CD4-positive, alpha-beta memory T cell (primary cell): ENCODE data around the gene RNF167. TPM values are rescaled to one million over a fixed set of nuclear protein-coding genes. Genes with fewer than 3 reads are reported as not detected.

Experiments
- CTCF ChIA-PET: fragments of 350-600 bp; sonication (Branson Sonifier 250); formaldehyde crosslinking; loops from one replicate; lab custom pipeline; 2021; ENCODE audit warnings: inconsistent platforms; ENCODE audit not compliant: partially characterized antibody; lab: Charles Lee
- POLR2A ChIA-PET: fragments of 350-600 bp; sonication (Branson Sonifier 250); formaldehyde crosslinking; loops from one replicate; lab custom pipeline; 2021; ENCODE audit not compliant: partially characterized antibody; lab: Charles Lee
- DNase-seq, 5 donors: peaks; one replicate each; pipeline versions ENCODE4 v3.0.0 to v3.0.0-alpha.2; 2020 to 2022; ENCODE audit warnings: mixed read lengths in 1 of 5
- H3K27ac ChIP-seq: one replicate; pipeline ENCODE4 v1.7.0; 2013; ENCODE audit warnings: low read depth, low read length
- H3K27me3 ChIP-seq: 2 replicates; pipeline ENCODE4 v1.7.0; 2013; ENCODE audit warnings: mild to moderate bottlenecking, low read length, moderate library complexity; ENCODE audit not compliant: insufficient read depth
- H3K36me3 ChIP-seq: 2 replicates; pipeline ENCODE4 v1.7.0; 2013; ENCODE audit warnings: mild to moderate bottlenecking, low read length, moderate library complexity; ENCODE audit not compliant: insufficient read depth
- H3K4me1 ChIP-seq: 2 replicates; pipeline ENCODE4 v1.7.0; 2013; ENCODE audit warnings: mild to moderate bottlenecking, low read length, moderate library complexity; ENCODE audit not compliant: insufficient read depth
- H3K4me3 ChIP-seq, 2 donors: one replicate each; pipeline ENCODE4 v1.7.0; 2013; ENCODE audit warnings: low read length in 2 of 2, mild to moderate bottlenecking in 1 of 2
- H3K9me3 ChIP-seq, 2 donors: one replicate each; pipeline ENCODE4 v1.7.0; 2013; ENCODE audit warnings: low read length in 2 of 2, control low read depth in 1 of 2; ENCODE audit not compliant: control insufficient read depth in 1 of 2
- H3K27ac Mint-ChIP-seq, 7 donors: one replicate each; pipeline ENCODE4 v1.8.0; 2020 to 2021; ENCODE audit warnings: mixed read lengths in 7 of 7, mild to moderate bottlenecking in 6 of 7, inconsistent platforms in 3 of 7, moderate library complexity in 3 of 7
- H3K27me3 Mint-ChIP-seq, 2 donors: one replicate each; pipeline ENCODE4 v1.8.0; 2020 to 2021; ENCODE audit warnings: mixed read lengths in 2 of 2
- H3K36me3 Mint-ChIP-seq, 2 donors: one replicate each; pipeline ENCODE4 v1.8.0; 2020 to 2021; ENCODE audit warnings: mixed read lengths in 2 of 2, inconsistent platforms in 1 of 2, mild to moderate bottlenecking in 1 of 2
- H3K4me1 Mint-ChIP-seq, 4 donors: one replicate each; pipeline ENCODE4 v1.8.0; 2020 to 2021; ENCODE audit warnings: mixed read lengths in 4 of 4, mild to moderate bottlenecking in 1 of 4
- H3K4me3 Mint-ChIP-seq, 8 donors: one replicate each; pipeline ENCODE4 v1.8.0; 2020 to 2021; ENCODE audit warnings: mixed read lengths in 8 of 8, mild to moderate bottlenecking in 7 of 8, moderate library complexity in 6 of 8, inconsistent platforms in 3 of 8
- H3K9me3 Mint-ChIP-seq, 8 donors: one replicate each; pipeline ENCODE4 v1.8.0; 2020 to 2021; ENCODE audit warnings: mixed read lengths in 8 of 8, mild to moderate bottlenecking in 5 of 8, inconsistent platforms in 3 of 8, moderate library complexity in 1 of 8
- intact Hi-C: fragments of 100-400 bp; cut with micrococcal nuclease; formaldehyde crosslinking; loops from one replicate; pipeline ENCODE4 v1.15.1; 2023
- polyA plus RNA-seq, 2 donors: library from polyadenylated mRNA; unstranded; fragments of 300-500 nt; fragmentation: Illumina TruSeq; gene quantifications; one replicate each; pipeline ENCODE4 v1.2.3, GENCODE V29; 2021
- total RNA-seq, 2 experiments: library from RNA; stranded (reverse); gene quantifications; one replicate each; pipeline ENCODE4 v1.2.3, GENCODE V29; 2021

RNF167 gene
- total and polyA plus RNA-seq, 4 experiments from 2014 or later: 52.4 to 172 (median 108) TPM

DNA sequence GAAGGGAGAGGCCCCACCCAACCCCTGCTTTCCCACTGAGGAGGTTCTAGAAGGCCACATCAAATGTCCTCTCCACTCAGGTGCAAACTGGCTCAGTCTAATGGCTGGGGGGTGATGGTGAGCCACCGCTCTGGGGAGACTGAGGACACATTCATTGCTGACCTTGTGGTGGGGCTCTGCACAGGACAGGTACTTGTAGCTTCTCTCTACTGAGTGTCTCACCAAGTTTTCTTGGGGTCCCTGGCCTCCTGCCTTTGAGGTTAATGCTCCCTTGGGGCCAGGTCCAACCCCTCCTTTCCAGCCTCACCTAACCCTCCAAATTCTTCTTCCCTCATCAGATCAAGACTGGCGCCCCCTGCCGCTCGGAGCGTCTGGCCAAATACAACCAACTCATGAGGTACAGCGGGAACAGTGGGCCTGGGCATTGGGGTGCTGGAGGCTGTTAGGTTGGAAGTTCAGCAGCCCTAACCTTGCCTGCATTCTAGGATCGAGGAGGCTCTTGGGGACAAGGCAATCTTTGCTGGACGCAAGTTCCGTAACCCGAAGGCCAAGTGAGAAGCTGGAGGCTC lies 16.5 kb downstream of the RNF167 start:
- Mint-ChIP-seq H3K27ac (peak overlapping the region in 1 of 7 donors; percentile 50), H3K4me3 (no peak overlapping the region), H3K4me1 (peaks cover 4 to 17% (median 10%) of the 10 kb centered on the region in 4 donors), H3K9me3 (no peaks in the 10 kb centered on the region), H3K27me3 (no peaks in the 10 kb centered on the region), H3K36me3 (peaks cover 10 to 16% of the 10 kb centered on the region in 2 donors)
- no peaks in the 10 kb centered on the region for H3K27me3 ChIP-seq
- ChIA-PET POLR2A (interaction anchor here (0.9 to 27.9 kb wide), 3 partner anchors 11 to 50 kb away, joined by 3 to 973 read pairs (median 973); partner anchors contain the start of genes ENO3, PFN1, RNF167 and SLC25A11), CTCF (interaction anchor here (0.8 to 5.1 kb wide), 5 partner anchors 11 to 53 kb away, joined by 3 to 33 read pairs (median 4); partner anchors contain the start of gene SPAG7)
- H3K27ac ChIP-seq: no peak overlapping the region
- H3K4me1 ChIP-seq: no peaks in the 10 kb centered on the region
- intact Hi-C loops: loop anchor here (1.0 kb wide), 1 partner anchor 47 kb away; no protein-coding TSS in a partner anchor
- H3K36me3 ChIP-seq: peaks cover 16% of the 10 kb centered on the region
- H3K4me3 ChIP-seq: no peak overlapping the region
- DNase-seq: peak in 2 of 5 donors; percentile 29 to 35
- no peaks in the 10 kb centered on the region for H3K9me3 ChIP-seq

DNA sequence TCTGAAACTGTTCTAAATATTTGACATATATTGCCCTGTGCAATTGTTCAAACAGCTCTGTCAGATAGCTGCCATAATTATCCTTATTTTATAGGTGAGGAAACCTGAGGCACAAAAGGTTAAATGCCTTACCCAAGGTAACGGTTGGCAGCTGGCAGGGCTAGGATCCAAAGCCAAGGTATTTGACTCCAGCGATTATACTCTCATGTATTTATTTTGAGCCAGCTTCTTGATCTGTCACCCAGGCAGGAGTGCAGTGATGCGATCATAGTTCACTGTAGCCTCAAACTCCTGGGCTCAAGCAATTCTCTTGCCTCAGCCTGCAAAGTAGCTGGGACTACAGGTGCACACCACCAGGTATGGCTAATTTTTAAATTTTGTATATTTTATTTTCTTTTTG lies 18.0 kb downstream of the RNF167 start:
- no peaks in the 10 kb centered on the region for H3K9me3 ChIP-seq
- Mint-ChIP-seq H3K36me3 (peaks cover 10 to 17% of the 10 kb centered on the region in 2 donors), H3K27me3 (no peaks in the 10 kb centered on the region), H3K4me1 (peaks cover 4 to 14% (median 10%) of the 10 kb centered on the region in 4 donors), H3K27ac (no peak overlapping the region), H3K9me3 (no peaks in the 10 kb centered on the region), H3K4me3 (no peak overlapping the region)
- ChIA-PET POLR2A (interaction anchor here (25.3 to 27.9 kb wide), 2 partner anchors 10 to 12 kb away, joined by 973 read pairs; partner anchors contain the start of genes ENO3, PFN1, RNF167 and SLC25A11), CTCF (interaction anchor here (1.2 to 5.1 kb wide), 5 partner anchors 9 to 55 kb away, joined by 3 to 33 read pairs (median 5); partner anchors contain the start of genes RNF167, SLC25A11 and SPAG7)
- no peak overlapping the region for H3K4me3 ChIP-seq
- H3K36me3 ChIP-seq: peaks cover 16% of the 10 kb centered on the region
- DNase-seq: no peak
- no peak overlapping the region for H3K27ac ChIP-seq
- H3K27me3 ChIP-seq: no peaks in the 10 kb centered on the region
- no peaks in the 10 kb centered on the region for H3K4me1 ChIP-seq
- intact Hi-C loops: no loop called here

DNA sequence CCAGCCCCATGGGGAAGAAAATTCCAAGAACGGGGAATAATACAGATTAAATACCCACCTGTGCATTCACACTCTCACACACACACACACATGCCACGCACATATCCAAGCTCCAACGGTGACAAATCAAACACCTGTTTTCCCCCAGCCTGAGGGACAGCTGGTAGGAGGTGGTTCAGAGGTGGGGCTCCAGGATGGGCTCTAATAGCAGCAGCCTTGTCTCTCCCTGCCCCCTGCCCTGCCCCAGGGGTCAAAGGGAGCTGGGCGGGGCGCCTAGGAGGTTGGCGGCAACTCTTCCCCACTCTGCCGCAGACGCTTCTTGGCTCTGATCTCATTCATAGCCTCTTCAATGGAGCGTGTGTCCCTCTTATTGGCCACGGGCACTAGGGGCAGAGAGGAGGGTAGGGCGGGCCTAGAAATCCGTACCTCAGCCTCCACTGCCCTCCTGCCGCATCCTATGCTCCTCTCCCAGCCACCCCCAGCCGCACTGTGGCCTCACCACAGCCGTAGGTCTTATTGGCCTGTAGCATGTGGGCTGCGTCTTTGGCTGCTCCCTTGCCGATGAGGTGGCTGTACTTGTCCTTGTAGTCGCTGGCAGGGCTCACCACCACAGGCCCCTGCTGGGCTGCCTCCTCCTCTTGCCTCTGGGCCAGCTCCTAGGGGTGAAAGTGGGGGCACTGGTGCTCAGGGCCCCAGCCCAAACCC lies 19.3 kb downstream of the RNF167 start:
- CTCF ChIA-PET: interaction anchor here (5.0 kb wide), 1 partner anchor 8 kb away, joined by 22 read pairs; the partner anchor contains the start of gene SPAG7

DNA sequence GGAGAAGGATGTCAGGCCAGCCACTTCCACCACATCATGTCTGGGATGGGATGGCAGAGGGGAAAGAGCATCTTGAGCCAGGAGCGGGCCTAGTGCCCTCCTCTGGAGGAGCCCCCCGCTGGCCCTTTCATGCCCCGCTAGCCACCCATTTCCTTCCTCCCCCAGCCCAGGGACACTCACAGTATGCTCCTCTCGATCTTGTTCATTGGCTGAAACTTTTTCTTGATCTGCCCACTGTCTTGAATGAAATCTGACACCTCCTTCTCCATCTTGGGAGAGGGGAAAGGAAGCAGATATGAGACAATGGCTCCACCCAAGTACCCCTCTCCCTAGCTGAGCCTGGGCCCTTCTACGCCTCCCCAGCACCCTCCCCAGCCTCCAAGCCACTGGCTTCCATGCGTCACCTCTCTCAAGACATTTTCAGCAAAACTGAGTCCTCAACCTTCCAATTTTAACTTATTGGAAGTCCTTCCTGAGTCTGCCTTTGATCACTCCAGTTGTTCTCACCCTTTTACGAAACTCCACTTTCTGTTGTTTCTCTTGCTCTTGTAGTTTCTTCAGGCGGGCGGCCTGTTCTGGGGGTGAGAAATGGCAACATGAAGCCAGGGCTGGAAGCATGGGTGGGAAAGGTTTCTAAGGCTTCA lies 20.3 kb downstream of the RNF167 start:
- peaks cover 14 to 19% of the 10 kb centered on the region in 2 donors for H3K36me3 Mint-ChIP-seq
- H3K36me3 ChIP-seq: peaks cover 16% of the 10 kb centered on the region
- POLR2A ChIA-PET: interaction anchor here (27.9 kb wide), 1 partner anchor 14 kb away, joined by 973 read pairs; the partner anchor contains the start of genes ENO3, PFN1, RNF167 and SLC25A11
- no peak overlapping the region for H3K27ac ChIP-seq
- H3K4me1 ChIP-seq: no peaks in the 10 kb centered on the region
- DNase-seq: no peak
- H3K4me3 ChIP-seq: no peak overlapping the region
- no peaks in the 10 kb centered on the region for H3K9me3 ChIP-seq
- H3K27me3 ChIP-seq: no peaks in the 10 kb centered on the region
- no peaks in the 10 kb centered on the region for H3K27me3 Mint-ChIP-seq
- intact Hi-C loops: no loop called here
- peaks cover 8 to 18% (median 10%) of the 10 kb centered on the region in 4 donors for H3K4me1 Mint-ChIP-seq
- no peaks in the 10 kb centered on the region for H3K9me3 Mint-ChIP-seq
- peak overlapping the region in 2 of 7 donors; percentile 24 to 29 for H3K27ac Mint-ChIP-seq
- CTCF ChIA-PET: no interaction called here
- no peak overlapping the region for H3K4me3 Mint-ChIP-seq

More for the DNA sequence above, 19.3 kb downstream of the RNF167 start:
- H3K4me3 ChIP-seq: no peak overlapping the region
- Mint-ChIP-seq H3K36me3 (peaks cover 10 to 17% of the 10 kb centered on the region in 2 donors), H3K27me3 (no peaks in the 10 kb centered on the region), H3K9me3 (no peaks in the 10 kb centered on the region), H3K27ac (no peak overlapping the region), H3K4me1 (peaks cover 6 to 14% (median 7%) of the 10 kb centered on the region in 4 donors), H3K4me3 (no peak overlapping the region)
- H3K27ac ChIP-seq: no peak overlapping the region
- H3K9me3 ChIP-seq: no peaks in the 10 kb centered on the region
- H3K36me3 ChIP-seq: peaks cover 16% of the 10 kb centered on the region
- no peaks in the 10 kb centered on the region for H3K27me3 ChIP-seq
- no peaks in the 10 kb centered on the region for H3K4me1 ChIP-seq
- POLR2A ChIA-PET: interaction anchor here (27.9 kb wide), 1 partner anchor 13 kb away, joined by 973 read pairs; the partner anchor contains the start of genes ENO3, PFN1, RNF167 and SLC25A11
- intact Hi-C loops: no loop called here
- DNase-seq: no peak

DNA sequence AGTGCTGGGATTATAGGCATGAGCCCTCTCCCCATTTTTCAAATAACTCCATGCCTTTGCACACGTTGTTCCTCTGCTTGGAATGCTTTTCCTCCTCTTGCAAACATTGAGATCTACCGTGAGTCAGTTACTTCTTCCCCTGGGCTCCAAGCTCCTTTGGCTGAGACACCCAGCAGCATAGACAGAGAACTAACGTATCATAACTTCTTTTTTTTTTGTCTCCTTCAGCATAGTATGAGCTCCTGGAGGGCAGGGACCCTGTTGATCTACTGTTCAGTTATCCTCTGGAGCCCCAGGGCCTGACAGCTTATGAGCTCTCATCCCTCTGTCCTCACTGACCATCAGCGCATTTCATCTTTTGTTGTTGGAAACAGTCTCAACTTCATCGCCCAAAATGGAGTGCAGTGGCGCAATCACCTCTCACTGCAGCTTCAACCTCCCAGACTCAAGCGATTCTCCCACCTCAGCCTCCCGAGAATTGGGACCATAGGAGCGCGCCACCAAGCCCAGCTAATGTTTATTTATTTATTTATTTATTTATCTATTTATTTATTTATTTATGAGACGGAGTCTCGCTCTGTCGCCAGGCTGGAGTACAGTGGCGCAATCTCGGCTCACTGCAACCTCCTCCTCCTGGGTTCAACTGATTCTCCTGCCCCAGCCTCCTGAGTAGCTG lies 25.4 kb downstream of the RNF167 start:
- DNase-seq: no peak
- H3K27ac ChIP-seq: no peak overlapping the region

More for the DNA sequence above, 25.4 kb downstream of the RNF167 start:
- ChIA-PET CTCF (interaction anchor here (1.3 to 2.5 kb wide), 6 partner anchors 10 to 57 kb away, joined by 3 to 24 read pairs (median 4); partner anchors contain the start of genes RNF167 and SLC25A11), POLR2A (interaction anchor here (0.5 to 27.9 kb wide), 6 partner anchors 8 to 113 kb away, joined by 3 to 973 read pairs (median 16); partner anchors contain the start of genes C17orf107, CAMTA2, ENO3 and PFN1)
- peaks cover 13 to 19% of the 10 kb centered on the region in 2 donors for H3K36me3 Mint-ChIP-seq
- no peaks in the 10 kb centered on the region for H3K9me3 ChIP-seq
- no peaks in the 10 kb centered on the region for H3K27me3 ChIP-seq
- intact Hi-C loops: loop anchor here (5.0 kb wide), 1 partner anchor 33 kb away; the partner anchor contains the start of gene GP1BA
- no peaks in the 10 kb centered on the region for H3K9me3 Mint-ChIP-seq
- peak overlapping the region in 7 of 8 donors; percentile 11 to 66 (median 34) for H3K4me3 Mint-ChIP-seq
- H3K27ac Mint-ChIP-seq: peak overlapping the region in 2 of 7 donors; percentile 39 to 73
- H3K36me3 ChIP-seq: peaks cover 4% of the 10 kb centered on the region
- H3K4me3 ChIP-seq: no peak overlapping the region
- no peaks in the 10 kb centered on the region for H3K27me3 Mint-ChIP-seq
- H3K4me1 Mint-ChIP-seq: peaks cover 12 to 22% (median 16%) of the 10 kb centered on the region in 4 donors
- peaks cover 28% of the 10 kb centered on the region for H3K4me1 ChIP-seq
